Glutamatergic neuron (in vitro differentiated cells): ENCODE results near the gene GPR108. TPM values are rescaled to one million over a fixed set of nuclear protein-coding genes. Genes with fewer than 3 reads are reported as not detected.

Source experiments
- DNase-seq: peaks from one replicate; pipeline ENCODE4 v3.0.0; 2022
- H3K27ac Mint-ChIP-seq: one replicate; pipeline ENCODE4 v1.8.0; 2020; ENCODE audit warnings: mild to moderate bottlenecking, mixed read lengths, inconsistent platforms; ENCODE audit not compliant: unreplicated experiment
- H3K27me3 Mint-ChIP-seq: one replicate; pipeline ENCODE4 v1.8.0; 2020; ENCODE audit warnings: mild to moderate bottlenecking, moderate library complexity, mixed read lengths, inconsistent platforms; ENCODE audit not compliant: unreplicated experiment
- H3K36me3 Mint-ChIP-seq: one replicate; pipeline ENCODE4 v1.8.0; 2020; ENCODE audit warnings: mild to moderate bottlenecking, mixed read lengths, inconsistent platforms; ENCODE audit not compliant: unreplicated experiment
- H3K4me1 Mint-ChIP-seq: one replicate; pipeline ENCODE4 v1.8.0; 2020; ENCODE audit warnings: mild to moderate bottlenecking, low read depth, mixed read lengths, inconsistent platforms; ENCODE audit not compliant: unreplicated experiment
- H3K4me3 Mint-ChIP-seq: one replicate; pipeline ENCODE4 v1.8.0; 2020; ENCODE audit warnings: mild to moderate bottlenecking, mixed read lengths, inconsistent platforms; ENCODE audit not compliant: unreplicated experiment
- H3K9me3 Mint-ChIP-seq: one replicate; pipeline ENCODE4 v1.8.0; 2020; ENCODE audit warnings: mild to moderate bottlenecking, moderate library complexity, mixed read lengths, inconsistent platforms; ENCODE audit not compliant: unreplicated experiment
- CTCF ChIP-seq: fragments of 200-600 bp; sonication (generic); IDR thresholded peaks from one replicate; pipeline ENCODE4 v1.5.0; 2021; ENCODE audit not compliant: partially characterized antibody, unreplicated experiment
- total RNA-seq: library from RNA; stranded (reverse); fragmentation: NEBNext Ultra II Directional; extraction: Animal tissue kit (Norgen Biotek cat#: 25700); gene quantifications from one replicate; pipeline ENCODE4 v1.2.1, GENCODE V29; 2021; ENCODE audit not compliant: unreplicated experiment

Gene GPR108
- total RNA-seq, 1 donor from 2014 or later: 44.2 TPM

- no peak overlapping the region for H3K4me3 Mint-ChIP-seq
- DNase-seq: no peak
- H3K4me1 Mint-ChIP-seq: no peaks in the 10 kb centered on the region
- no peak for TF ChIP-seq CTCF
- no peak overlapping the region for H3K27ac Mint-ChIP-seq
- H3K36me3 Mint-ChIP-seq: no peaks in the 10 kb centered on the region
- H3K27me3 Mint-ChIP-seq: no peaks in the 10 kb centered on the region
- peaks cover 3% of the 10 kb centered on the region for H3K9me3 Mint-ChIP-seq
Measured at GRCh38 chr19:6690160-6690885, 47.1 kb downstream of the GPR108 start.

- no peak overlapping the region for H3K4me3 Mint-ChIP-seq
- no peak overlapping the region for H3K27ac Mint-ChIP-seq
- no peak for TF ChIP-seq CTCF
- peaks cover 3% of the 10 kb centered on the region for H3K9me3 Mint-ChIP-seq
- no peaks in the 10 kb centered on the region for H3K4me1 Mint-ChIP-seq
- peaks cover 2% of the 10 kb centered on the region for H3K27me3 Mint-ChIP-seq
- H3K36me3 Mint-ChIP-seq: peaks cover 10% of the 10 kb centered on the region
- no peak for DNase-seq
Measured at GRCh38 chr19:6687114-6687513, 50.3 kb downstream of the GPR108 start.

GRCh38 chr19:6686628-6686975, 50.8 kb downstream of the GPR108 start:
- Mint-ChIP-seq H3K36me3 (peaks cover 10% of the 10 kb centered on the region), H3K27ac (no peak overlapping the region), H3K9me3 (peaks cover 3% of the 10 kb centered on the region), H3K4me3 (no peak overlapping the region), H3K4me1 (no peaks in the 10 kb centered on the region), H3K27me3 (peaks cover 2% of the 10 kb centered on the region)
- no peak for TF ChIP-seq CTCF
- no peak for DNase-seq

- H3K4me3 Mint-ChIP-seq: no peak overlapping the region
- peaks cover 2% of the 10 kb centered on the region for H3K27me3 Mint-ChIP-seq
Measured at GRCh38 chr19:6685962-6686627, 51.3 kb downstream of the GPR108 start.

More at GRCh38 chr19:6685962-6686627, 51.3 kb downstream of the GPR108 start:
- no peak for DNase-seq
- peaks cover 10% of the 10 kb centered on the region for H3K36me3 Mint-ChIP-seq
- TF ChIP-seq CTCF: no peak
- H3K4me1 Mint-ChIP-seq: no peaks in the 10 kb centered on the region
- no peak overlapping the region for H3K27ac Mint-ChIP-seq
- peaks cover 3% of the 10 kb centered on the region for H3K9me3 Mint-ChIP-seq
